ENCODE measurements around the gene IFNW1. TPM values are rescaled to one million over a fixed set of nuclear protein-coding genes. Genes with fewer than 3 reads are reported as not detected.

Gene IFNW1
- total RNA-seq, 2 donors from 2014 or later = not detected

DNA sequence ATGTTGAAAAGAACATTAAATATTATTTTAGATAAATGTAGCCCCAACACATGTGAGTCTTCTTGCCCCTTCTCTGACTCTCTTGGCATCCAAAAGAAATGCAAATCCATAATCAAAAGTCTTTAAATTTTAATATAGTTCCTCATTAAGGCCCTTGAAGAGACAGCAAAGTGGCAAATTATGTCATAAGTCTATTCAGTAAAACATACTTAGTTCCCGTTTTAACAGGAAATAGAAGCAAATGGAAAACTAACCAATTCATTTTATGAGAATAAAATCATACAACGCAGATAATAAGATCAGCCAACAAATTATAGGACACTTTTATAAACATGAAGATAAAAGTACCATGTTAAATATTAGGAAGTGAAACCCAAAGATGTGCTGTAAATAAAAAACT lies 43.8 kb downstream of the IFNW1 start:
- Histone ChIP-seq H3K4me3 (ENCODE audit: low read length) (no peak overlapping the region), H3K9me3 (ENCODE audit: control insufficient read depth, low read length) (no peaks in the 10 kb centered on the region), H3K27ac (ENCODE audit: low read depth, low read length) (no peak overlapping the region), H3K27me3 (ENCODE audit: control insufficient read depth, insufficient read depth, low read length, poor library complexity, severe bottlenecking) (no peaks in the 10 kb centered on the region), H3K4me1 (ENCODE audit: control insufficient read depth, insufficient read depth, low read length) (no peaks in the 10 kb centered on the region), H3K9ac (ENCODE audit: extremely low read depth, low read length, poor library complexity, severe bottlenecking) (no peak overlapping the region), H3K36me3 (ENCODE audit: control insufficient read depth, insufficient read depth, low read length) (no peaks in the 10 kb centered on the region)
- no peak overlapping the region for H3K27ac Mint-ChIP-seq
- no peak for DNase-seq
- no peaks in the 10 kb centered on the region for H3K27me3 Mint-ChIP-seq (ENCODE audit: insufficient read depth)
- no peak for TF ChIP-seq CTCF (conservative IDR thresholded peaks at IDR 0.05)
- 97% methylated on average over 2 of the region's 2 CpGs; no CpG with 5 or more reads in 1 of the 2 experiments for WGBS, 2 experiments (ENCODE audit: insufficient coverage in 1 of 2, insufficient read length in 1 of 2)
- no peaks in the 10 kb centered on the region for H3K36me3 Mint-ChIP-seq (ENCODE audit: low read depth)
- no peaks in the 10 kb centered on the region for H3K4me1 Mint-ChIP-seq
- no peak overlapping the region for H3K4me3 Mint-ChIP-seq
- H3K9me3 Mint-ChIP-seq = no peaks in the 10 kb centered on the region

DNA sequence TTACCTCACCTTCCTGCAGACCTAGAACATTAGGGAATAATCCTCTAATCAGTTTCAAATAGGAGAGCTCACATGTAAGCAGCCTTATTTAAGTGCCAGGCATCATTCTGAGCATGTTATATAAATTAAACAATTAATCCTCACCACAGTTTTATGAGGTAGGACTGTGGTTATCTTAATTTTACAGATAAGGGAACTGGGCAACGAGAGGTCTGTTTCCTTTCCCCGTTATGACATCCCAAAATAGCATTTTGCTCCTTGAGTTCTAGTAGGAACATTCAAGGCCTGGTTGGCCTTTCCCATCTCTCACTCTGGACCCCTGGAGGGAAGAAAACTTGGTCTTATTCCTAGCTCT lies 44.8 kb downstream of the IFNW1 start:
- no peak overlapping the region for H3K4me3 Mint-ChIP-seq
- H3K27ac Mint-ChIP-seq = no peak overlapping the region

GRCh38 chr9:21096172-21096900 lies 45.3 kb downstream of the IFNW1 start:
- no peaks in the 10 kb centered on the region for H3K4me1 Mint-ChIP-seq
- Histone ChIP-seq H3K4me1 (ENCODE audit: control insufficient read depth, insufficient read depth, low read length) (no peaks in the 10 kb centered on the region), H3K27me3 (ENCODE audit: control insufficient read depth, insufficient read depth, low read length, poor library complexity, severe bottlenecking) (no peaks in the 10 kb centered on the region), H3K9me3 (ENCODE audit: control insufficient read depth, low read length) (no peaks in the 10 kb centered on the region), H3K27ac (ENCODE audit: low read depth, low read length) (no peak overlapping the region), H3K9ac (ENCODE audit: extremely low read depth, low read length, poor library complexity, severe bottlenecking) (no peak overlapping the region), H3K4me3 (ENCODE audit: low read length) (no peak overlapping the region), H3K36me3 (ENCODE audit: control insufficient read depth, insufficient read depth, low read length) (no peaks in the 10 kb centered on the region)
- WGBS, 2 experiments (ENCODE audit: insufficient coverage in 1 of 2, insufficient read length in 1 of 2) = 88 to 93% methylated on average over 5 to 6 of the region's 6 CpGs
- TF ChIP-seq CTCF (conservative IDR thresholded peaks at IDR 0.05) = no peak
- H3K36me3 Mint-ChIP-seq (ENCODE audit: low read depth) = no peaks in the 10 kb centered on the region
- H3K4me3 Mint-ChIP-seq = no peak overlapping the region
- DNase-seq = no peak
- H3K27ac Mint-ChIP-seq = no peak overlapping the region
- H3K9me3 Mint-ChIP-seq = no peaks in the 10 kb centered on the region
- H3K27me3 Mint-ChIP-seq (ENCODE audit: insufficient read depth) = no peaks in the 10 kb centered on the region

More for the DNA sequence above, 44.8 kb downstream of the IFNW1 start:
- H3K36me3 Mint-ChIP-seq (ENCODE audit: low read depth) = no peaks in the 10 kb centered on the region
- H3K27me3 Mint-ChIP-seq (ENCODE audit: insufficient read depth) = no peaks in the 10 kb centered on the region
- TF ChIP-seq CTCF (conservative IDR thresholded peaks at IDR 0.05) = no peak
- Histone ChIP-seq H3K27me3 (ENCODE audit: control insufficient read depth, insufficient read depth, low read length, poor library complexity, severe bottlenecking) (no peaks in the 10 kb centered on the region), H3K4me3 (ENCODE audit: low read length) (no peak overlapping the region), H3K36me3 (ENCODE audit: control insufficient read depth, insufficient read depth, low read length) (no peaks in the 10 kb centered on the region), H3K9me3 (ENCODE audit: control insufficient read depth, low read length) (no peaks in the 10 kb centered on the region), H3K27ac (ENCODE audit: low read depth, low read length) (no peak overlapping the region), H3K4me1 (ENCODE audit: control insufficient read depth, insufficient read depth, low read length) (no peaks in the 10 kb centered on the region), H3K9ac (ENCODE audit: extremely low read depth, low read length, poor library complexity, severe bottlenecking) (no peak overlapping the region)
- H3K9me3 Mint-ChIP-seq = no peaks in the 10 kb centered on the region
- WGBS, 2 experiments (ENCODE audit: insufficient coverage in 1 of 2, insufficient read length in 1 of 2) = 94% methylated on average over 2 of the region's 2 CpGs; no CpG with 5 or more reads in 1 of the 2 experiments
- no peak for DNase-seq
- no peaks in the 10 kb centered on the region for H3K4me1 Mint-ChIP-seq
